Measurements from ENCODE around the gene APOBEC3F.
"Not testable (repeated sequence)": the region's sequence is repeated elsewhere in the genome, so short reads cannot be mapped to it uniquely, and the experiment has no call there.

The APOBEC3F gene

DNA sequence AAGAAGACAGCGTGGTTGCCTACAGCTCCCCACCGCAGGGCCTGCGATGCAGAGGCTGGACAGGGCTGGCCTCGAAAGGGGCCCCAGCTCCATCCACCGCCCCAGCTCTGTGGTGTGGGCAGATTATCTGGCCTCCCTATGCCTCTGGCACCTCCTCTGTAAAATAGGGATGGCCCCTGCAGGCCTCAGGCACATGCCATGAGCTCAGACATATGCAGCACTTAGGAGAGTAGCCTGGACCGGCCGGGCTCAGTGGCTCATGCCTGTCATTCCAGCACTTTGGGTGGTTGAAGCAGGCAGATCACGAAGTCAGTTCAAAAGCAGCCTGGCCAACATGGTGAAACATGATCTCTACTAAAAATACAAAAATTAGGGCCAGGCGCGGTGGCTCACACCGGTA, 12.4 kb upstream of the APOBEC3F start:
- DNase-seq, result no peak

DNA sequence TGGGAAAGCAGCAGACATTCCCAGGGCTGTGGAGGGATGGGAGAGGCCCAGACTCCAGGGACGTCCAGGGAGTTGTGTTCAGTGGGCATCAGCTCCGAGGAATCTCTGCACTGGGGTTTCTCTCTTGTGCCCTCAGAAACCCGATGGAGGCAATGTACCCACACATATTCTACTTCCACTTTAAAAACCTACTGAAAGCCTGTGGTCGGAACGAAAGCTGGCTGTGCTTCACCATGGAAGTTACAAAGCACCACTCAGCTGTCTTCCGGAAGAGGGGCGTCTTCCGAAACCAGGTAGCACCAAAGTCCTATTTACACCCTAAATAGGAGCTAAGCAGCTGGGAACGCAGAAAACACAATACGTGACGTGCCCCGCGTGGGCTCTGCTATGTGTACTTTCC, 11.4 kb upstream of the APOBEC3F start:
- no peak for DNase-seq

DNA sequence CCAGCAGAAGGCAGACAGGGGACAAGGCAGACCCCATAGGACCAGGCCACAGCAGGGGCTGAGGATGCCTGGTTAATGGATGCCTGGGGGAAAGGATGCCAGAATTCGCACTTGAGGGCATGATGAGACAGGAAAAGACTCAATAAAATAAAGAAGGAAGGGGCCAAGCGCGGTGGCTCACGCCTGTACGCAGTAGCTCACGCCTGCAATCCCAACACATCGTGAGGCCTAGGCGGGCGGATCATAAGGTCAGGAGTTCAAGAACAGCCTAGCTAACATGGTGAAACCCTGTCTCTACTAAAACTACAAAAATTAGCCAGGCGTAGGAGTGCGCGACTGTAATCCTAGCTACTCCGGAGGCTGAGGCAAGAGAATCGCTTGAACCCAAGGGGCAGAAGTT, 10.0 kb upstream of the APOBEC3F start:
- no peak for DNase-seq

DNA sequence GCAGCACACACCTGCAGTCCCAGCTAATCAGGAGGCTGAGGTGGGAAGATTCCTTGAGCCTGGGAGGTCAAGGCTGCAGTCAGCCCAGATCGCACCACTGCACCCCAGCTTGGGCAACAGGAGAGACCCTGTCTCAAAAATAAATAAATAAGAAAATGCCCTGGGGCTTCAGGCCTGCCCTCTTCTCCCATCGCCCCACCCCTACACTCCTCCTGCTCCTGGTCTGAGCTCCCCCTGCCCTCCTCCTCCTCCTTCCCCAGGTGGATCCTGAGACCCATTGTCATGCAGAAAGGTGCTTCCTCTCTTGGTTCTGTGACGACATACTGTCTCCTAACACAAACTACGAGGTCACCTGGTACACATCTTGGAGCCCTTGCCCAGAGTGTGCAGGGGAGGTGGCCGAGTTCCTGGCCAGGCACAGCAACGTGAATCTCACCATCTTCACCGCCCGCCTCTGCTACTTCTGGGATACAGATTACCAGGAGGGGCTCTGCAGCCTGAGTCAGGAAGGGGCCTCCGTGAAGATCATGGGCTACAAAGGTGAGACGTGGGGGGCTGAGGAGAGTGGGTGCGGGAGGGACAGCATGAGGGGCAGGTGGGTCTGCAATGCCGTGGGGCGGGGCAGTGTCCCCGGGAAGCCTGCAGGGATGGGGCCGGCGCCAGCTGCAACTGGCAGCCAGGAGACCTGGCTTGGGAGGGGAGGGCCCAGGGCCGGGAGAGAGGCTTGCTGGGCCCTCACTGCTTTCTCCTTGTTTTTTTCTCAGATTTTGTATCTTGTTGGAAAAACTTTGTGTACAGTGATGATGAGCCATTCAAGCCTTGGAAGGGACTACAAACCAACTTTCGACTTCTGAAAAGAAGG, 9.0 kb upstream of the APOBEC3F start:
- DNase-seq, result not testable (repeated sequence)

DNA sequence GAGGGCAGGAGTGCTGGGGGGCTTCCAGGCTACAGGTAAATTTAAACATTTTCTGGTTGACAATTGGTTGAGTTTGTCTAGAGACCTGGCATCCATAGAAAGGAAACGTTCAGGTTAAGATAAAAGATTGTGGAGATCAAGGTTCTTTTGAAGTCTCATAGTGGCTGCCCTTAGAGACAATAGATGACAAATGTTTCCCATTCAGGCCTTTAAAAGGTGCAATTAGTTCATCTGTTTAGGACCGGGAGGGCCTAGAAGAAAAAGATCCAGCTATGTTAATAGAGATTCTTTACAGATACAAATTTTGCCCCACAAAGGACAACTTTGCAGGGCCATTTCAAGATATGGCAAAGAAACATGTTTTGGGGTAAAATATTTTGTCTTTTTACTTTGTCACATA, 3.6 kb upstream of the APOBEC3F start:
- not testable (repeated sequence) for DNase-seq

DNA sequence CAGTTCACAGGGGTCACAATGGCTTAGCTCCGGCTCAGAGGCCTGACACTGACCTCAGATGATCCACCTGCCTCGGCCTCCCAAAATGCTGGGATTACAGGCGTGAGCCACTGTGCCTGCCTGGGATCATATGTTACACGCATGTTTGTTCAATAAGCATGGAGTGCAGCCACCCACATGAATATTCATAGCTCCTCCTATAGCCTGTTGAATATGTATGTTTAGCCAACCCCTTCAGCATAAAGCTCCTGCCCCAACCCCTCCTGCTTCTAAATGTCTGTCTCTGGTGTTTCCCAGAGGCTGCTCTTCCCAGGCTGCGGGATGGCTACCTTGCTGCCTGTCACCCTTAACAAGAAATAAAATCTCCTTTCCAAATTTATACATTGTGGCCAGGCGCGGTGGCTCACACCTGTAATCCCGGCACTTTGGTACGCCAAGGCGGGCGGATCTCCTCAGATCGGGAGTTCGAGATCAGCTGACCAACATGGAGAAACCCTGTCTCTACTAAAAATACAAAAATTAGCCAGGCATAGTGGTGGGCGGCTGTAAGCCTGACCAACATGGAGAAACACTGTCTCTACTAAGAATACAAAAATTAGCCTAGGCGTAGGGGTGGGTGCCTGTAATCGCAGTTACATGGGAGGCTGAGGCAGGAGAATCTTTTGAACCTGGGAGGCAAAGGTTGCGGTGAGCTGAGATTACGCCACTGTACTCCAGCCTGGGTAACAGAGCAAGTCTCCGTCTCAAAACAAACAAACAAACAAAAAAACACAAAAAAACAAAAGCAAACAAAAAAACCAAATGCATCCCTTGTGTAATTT, 1.1 kb upstream of the APOBEC3F start:
- no peak for DNase-seq

DNA sequence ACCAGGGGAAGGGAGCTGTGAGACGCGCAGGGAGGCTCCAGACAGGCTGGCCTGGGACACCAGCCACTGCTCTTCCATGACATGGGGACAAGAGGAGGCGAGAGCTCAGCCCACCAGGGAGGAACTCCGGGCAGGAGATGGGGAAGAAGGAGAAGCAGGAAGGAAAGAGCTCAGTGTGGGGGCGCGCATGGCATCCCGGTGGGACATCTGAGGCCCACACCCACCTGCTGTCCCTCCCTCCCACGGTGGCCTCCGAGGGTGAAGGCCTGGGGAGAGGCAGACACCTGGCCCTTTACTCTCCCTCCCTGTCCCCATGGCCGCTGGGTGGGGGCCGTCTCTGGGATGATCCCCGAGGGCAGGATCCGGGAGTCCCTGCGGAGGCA, 518 bp upstream of the APOBEC3F start:
- not testable (repeated sequence) for DNase-seq

DNA sequence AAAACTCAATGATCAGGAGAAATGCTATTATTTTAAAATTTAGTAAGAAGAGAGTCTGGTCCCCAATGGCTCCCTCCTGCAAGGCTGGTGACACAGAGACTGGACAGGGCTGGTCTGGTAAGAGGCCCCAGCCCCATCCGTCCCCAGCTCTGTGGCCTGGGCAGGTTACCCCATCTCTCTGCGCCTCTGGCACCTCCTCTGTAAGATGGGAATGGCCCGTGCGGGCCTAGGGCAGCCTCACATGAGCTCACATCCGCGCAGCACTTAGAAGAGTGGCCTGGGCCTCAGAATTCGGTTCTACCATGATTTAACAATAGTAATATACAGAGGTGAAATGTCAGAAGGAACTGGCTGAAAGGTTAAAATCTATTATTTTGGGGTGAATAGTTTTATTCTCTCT, 1.2 kb downstream of the APOBEC3F start:
- DNase-seq, result no peak

DNA sequence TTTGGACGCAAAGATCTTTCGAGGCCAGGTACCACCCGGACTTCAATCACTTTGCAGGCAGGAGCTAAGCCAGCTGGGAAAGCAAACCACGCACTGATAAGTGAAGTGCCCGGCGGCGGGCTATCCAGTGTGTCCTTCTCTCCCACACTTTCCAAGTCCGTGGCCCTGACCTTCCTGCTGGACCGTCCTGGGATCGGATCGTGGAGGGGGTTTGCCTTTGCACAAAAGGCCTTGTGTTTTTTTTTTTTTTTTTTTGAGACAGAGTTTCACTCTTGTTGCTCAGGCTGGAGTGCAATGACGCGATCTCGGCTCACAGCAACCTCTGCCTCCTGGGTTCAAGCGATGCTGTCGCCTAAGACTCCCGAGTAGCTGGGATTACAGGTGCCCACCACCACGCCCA, 2.4 kb downstream of the APOBEC3F start:
- not testable (repeated sequence) for DNase-seq

DNA sequence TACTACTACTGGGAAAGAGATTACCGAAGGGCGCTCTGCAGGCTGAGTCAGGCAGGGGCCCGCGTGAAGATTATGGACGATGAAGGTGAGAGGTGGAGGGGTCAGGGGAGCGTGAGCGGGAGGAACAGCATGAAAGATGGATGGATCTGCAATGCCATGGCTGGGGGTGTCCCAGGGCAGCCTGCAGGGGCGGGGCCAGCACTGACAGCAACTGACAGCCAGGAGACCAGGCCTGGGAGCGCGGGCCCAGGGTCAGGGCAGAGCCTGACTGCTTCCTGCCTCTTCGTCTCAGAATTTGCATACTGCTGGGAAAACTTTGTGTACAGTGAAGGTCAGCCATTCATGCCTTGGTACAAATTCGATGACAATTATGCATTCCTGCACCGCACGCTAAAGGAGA, 4.5 kb downstream of the APOBEC3F start:
- not testable (repeated sequence) for DNase-seq

DNA sequence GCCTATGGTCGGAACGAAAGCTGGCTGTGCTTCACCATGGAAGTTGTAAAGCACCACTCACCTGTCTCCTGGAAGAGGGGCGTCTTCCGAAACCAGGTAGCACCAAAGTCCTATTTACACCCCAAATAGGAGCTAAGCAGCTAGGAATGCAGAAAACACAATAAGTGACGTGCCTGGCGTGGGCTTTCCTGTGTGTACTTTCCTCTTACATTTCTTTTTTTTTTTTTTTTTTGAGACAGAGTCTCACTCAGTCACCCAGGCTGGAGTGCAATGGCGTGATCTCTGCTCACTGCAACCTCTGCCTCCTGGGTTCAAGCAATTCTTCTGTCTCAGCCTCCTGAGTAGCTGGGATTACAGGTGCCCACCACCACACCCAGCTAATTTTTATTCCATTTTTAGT, 8.8 kb downstream of the APOBEC3F start:
- DNase-seq, result not testable (repeated sequence)

DNA sequence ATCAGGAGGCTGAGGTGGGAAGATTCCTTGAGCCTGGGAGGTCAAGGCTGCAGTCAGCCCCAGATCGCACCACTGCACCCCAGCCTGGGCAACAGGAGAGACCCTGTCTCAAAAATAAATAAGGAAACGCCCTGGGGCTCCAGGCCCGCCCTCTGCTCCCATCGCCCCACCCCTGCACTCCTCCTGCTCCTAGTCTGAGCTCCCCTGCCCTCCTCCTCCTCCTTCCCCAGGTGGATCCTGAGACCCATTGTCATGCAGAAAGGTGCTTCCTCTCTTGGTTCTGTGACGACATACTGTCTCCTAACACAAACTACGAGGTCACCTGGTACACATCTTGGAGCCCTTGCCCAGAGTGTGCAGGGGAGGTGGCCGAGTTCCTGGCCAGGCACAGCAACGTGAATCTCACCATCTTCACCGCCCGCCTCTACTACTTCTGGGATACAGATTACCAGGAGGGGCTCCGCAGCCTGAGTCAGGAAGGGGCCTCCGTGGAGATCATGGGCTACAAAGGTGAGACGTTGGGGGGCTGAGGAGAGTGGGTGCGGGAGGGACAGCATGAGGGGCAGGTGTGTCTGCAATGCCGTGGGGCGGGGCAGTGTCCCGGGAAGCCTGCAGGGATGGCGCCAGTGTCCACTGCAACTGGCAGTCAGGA, 11.3 kb downstream of the APOBEC3F start:
- not testable (repeated sequence) for DNase-seq

DNA sequence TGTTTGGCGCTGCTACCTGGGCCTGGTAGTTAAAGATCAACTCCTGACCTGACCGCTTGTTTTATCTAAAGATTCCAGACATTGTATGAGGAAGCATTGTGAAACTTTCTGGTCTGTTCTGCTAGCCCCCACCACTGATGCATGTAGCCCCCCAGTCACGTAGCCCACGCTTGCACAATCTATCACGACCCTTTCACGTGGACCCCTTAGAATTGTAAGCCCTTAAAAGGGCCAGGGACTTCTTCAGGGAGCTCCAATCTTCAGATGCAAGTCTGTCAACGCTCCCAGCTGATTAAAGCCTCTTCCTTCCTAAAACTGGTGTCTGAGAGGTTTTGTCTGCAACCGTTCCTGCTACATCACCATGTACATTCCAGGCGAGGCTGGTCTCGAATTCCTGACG, 15.0 kb downstream of the APOBEC3F start:
- peak; percentile 15 for DNase-seq

DNA sequence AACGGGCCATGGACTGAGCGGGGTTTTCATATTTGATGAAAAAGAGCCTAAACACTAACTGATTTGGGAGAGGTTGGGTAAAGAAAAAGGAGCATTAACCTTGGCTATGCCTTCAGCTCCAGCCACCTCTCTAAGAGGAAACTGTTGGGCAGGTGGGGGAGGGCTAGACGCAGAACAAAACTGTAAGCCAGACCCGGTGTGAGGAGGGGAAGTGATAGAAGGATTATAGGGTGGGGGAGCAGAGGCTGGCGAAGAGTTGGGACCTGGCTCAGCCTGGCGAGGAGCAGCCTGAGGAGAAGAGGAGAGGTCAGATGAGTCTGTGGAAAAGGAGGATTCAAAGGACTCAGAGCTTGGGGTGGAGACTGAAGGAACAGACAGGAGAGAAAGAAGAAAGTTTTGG, 20.6 kb downstream of the APOBEC3F start:
- DNase-seq, result not testable (repeated sequence)

DNA sequence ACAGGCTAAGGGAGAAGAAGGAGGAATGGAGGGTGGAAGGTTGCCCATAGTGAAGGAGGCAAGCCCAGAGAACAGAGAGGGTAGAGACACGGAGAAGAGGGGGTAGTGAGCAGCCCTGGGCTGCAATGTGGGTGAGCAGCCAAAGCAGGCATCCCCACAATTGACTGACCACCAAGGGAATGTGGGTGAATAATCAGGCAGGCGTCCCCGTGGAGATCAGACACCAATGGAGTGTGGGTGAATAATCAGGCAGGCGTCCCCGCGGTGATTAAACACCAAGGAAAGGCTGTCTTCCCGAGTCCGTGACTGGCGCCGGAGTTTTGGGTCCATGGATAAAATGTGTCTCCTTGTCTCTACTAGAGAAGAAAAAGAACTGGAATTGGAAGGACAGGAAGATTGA, 21.3 kb downstream of the APOBEC3F start:
- DNase-seq, result not testable (repeated sequence)

DNA sequence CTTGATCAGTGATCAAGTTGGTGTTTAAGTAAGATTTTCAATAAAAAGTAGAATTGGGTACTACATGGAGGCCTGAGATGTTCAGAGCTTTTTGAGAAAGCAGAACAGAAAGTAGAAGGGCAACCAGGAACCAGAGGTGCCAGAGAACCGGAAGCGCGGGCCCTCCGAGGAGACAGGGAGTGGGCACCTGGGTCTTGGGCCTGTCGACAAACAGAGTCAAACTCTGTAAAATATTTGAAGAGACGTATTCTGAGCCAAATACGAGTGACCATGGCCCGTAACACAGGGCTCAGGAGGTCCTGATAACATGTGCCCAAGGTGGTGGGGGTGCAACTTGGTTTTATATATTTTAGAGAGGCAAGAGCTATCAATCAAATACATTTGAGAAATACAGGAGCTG, 23.2 kb downstream of the APOBEC3F start:
- not testable (repeated sequence) for DNase-seq

DNA sequence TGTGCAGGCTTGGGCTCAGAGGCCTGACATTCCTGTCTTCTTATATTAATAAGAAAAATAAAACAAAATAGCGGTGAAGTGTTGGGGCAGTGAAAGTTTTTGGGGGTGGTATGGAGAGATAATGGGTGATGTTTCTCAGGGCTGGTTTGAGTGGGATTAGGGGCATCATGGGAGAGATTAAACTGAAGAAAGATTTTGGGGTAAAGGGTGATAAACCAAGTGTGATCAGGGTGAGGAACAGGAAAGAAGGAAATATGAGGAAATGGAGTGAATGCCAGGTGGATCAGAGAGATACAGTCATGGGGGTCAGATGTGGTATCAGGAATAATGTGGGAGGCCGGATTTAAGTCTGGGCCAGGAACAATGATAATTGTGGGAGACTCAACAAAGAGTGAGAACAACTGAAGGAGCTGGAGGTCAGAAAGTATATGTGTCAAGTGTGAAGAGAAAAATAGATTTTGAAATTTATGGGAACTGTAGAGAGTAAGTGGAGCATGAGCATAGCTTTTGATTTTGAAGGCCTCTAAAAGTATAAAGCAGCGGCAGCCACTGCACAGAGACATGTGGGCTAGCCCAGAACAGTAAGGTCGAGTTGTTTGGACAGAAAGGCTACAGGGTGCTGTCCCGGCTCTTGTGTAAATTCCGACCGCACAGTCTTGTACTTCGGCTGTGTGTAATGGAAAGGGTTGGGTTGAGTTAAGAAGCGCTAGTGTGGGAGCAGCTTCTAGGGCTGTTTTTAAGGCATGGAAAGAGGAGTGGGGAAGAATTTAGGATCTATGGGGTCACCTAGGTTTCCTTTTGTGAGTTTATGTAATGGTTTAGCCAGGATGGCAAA, 26.0 kb downstream of the APOBEC3F start:
- not testable (repeated sequence) for DNase-seq

DNA sequence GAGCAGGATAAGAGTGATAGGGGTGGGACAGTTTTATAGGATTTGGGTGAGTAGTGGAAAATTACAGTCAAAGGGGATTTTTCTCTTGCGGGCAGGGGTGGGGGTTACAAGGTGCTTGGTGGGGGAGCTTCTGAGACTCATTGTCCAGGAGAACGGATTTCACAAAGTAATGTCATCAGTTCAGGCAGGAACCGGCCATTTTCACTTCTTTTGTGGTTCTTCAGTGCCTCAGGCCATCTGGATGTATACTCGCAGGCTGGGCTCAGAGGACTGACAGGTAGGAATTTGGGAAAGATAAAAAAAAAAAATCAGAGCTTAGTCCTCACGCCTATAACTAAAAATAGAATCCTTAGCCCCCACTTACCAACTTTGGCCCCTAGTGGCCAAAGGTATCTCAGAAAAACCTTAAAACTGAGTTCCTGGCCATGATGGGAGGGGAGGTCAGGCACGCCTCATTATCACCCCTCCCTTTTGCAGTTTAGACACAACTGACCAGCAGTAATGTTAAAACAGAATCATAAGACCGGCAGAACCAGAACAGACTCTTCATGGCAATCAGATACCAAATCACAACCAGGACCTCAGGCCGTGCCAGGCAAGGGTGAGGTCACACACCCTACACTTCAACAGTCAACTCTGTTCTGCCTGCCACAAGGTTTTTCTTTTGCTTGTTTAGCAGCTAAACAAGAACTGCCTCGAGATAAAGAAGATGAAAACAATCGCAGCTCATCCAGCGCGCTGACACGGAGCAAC, 27.5 kb downstream of the APOBEC3F start:
- DNase-seq, result no peak

DNA sequence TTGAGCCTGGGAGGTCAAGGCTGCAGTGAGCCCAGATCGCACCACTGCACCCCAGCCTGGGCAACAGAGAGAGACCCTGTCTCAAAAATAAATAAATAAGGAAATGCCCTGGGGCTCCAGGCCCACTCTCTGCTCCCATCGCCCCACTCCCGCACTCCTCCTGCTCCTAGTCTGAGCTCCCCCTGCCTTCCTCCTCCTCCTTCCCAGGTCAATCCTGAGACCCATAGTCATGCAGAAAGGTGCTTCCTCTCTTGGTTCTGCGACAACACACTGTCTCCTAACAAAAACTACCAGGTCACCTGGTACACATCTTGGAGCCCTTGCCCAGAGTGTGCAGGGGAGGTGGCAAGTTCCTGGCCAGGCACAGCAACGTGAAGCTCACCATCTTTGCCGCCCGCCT, 29.5 kb downstream of the APOBEC3F start:
- DNase-seq, result no peak

DNA sequence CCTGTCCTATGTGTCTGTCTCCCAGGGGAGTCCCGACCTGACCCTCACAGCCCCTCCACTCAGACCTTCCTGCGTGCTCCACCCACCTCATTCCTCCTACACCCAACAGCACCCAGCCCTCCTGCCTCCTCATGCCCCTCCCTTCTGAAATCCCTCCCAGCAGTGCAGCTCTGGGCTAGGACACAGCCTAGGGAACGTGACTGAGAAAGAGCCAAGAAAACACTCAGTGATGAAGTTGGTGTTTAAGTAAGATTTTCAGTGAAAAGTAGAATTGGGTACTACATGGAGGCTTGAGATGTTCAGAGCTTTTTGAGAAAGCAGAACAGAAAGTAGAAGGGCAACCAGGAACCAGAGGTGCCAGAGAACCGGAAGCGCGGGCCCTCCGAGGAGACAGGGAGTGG, 31.9 kb downstream of the APOBEC3F start:
- not testable (repeated sequence) for DNase-seq

DNA sequence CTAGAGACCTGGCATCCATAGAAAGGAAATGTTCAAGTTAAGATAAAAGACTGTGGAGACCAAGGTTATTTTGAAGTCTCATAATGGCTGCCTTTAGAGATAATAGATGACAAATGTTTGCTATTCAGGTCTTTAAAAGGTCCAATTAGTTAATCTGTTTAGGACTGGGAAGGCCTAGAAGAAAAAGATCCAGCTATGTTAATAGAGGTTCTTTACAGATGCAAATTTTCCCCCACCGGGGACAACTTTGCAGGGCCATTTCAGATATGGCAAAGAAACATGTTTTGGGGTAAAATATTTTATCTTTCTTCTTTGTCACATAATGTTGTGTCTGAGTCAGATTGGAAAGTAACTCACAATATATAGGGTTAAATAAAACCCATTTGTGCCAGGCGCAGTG, 33.3 kb downstream of the APOBEC3F start:
- no peak for DNase-seq

Data from OCI-M1 (cell line).